Measurements from ENCODE around the gene BEND6. TPM values are rescaled to one million over a fixed set of nuclear protein-coding genes. Genes with fewer than 3 reads are reported as not detected.

Gene BEND6
- polyA plus RNA-seq, 1 of the 3 experiments (the other 2 are of a cell fraction) = 6.9 TPM

DNA sequence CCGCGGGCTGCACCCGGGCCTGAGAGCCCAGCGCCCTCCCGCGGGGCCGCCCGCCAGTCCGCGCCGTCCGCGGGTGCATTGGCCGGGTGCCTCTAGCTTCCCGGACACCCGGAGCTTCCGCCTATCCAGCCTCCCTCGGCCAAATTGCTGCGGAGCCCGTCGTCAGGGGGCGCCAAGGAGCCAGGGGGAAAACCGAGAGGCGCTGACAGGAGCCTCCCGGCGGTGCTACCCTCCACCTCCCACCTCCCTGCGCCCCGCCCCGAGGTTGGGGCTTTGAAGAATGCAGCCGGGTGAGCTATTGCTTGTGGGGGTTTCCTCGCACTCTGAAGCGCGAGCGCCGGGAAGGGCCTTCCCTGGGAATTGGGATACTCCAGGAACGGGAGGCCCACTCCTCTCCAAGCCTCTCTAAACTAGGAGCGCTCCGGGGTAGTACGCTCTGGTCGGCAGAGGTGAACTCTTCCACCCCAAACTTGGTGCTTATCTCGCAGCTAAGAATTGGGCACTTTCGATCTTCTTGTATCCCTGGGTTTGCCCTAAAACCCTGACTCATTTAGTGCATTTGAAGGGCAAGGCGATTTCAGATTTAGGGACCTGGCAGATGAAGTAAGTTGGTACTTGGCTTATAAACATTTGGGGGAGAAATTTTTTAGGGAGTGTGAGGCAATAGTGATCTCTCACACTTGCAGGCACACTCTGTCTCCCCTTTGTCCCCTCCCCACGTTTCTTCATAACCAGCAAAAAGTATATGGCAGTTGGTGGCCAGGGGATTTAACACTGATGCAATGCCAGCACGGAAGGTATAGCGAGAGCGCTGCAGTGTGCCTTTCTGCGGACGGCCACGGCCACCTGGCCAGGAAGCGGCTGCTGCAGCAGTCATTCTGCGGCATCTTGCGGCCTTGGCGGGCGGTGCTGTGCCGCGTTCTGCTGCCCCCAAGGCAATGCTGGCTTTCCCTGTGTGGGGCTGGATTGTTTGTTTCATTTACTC, 556 bp downstream of the BEND6 start:
- H2AFZ ChIP-seq (ENCODE audit: low read depth) = peak overlapping the region; percentile 81
- peak; percentile 67 for DNase-seq
- ChIA-PET POLR2A (no interaction called here), CTCF (interaction anchor here (0.6 to 7.3 kb wide), 34 partner anchors 9 to 361 kb away, joined by 3 to 76 read pairs (median 4); partner anchors contain the start of gene PRIM2)
- 3% methylated on average over 19 of the region's 57 CpGs for WGBS (ENCODE audit: low lambda C conversion rate)
- no peaks in the 10 kb centered on the region for H3K9me3 ChIP-seq
- peaks cover 8 to 23% of the 10 kb centered on the region in 2 experiments for H3K36me3 ChIP-seq (replicated peaks in 1 of 2; ENCODE audit: control insufficient read depth in 1 of 2, insufficient read depth in 2 of 2, low read length in 1 of 2)
- H3K4me1 ChIP-seq (ENCODE audit: control insufficient read depth in 1 of 2, insufficient read depth in 2 of 2, low read depth in 1 of 2, low read length in 1 of 2) = peaks cover 7 to 48% of the 10 kb centered on the region in 2 experiments
- H3K27ac ChIP-seq (ENCODE audit: low read depth in 2 of 2, low read length in 1 of 2) = peak overlapping the region; percentile 76 to 84
- H3K9ac ChIP-seq = peak overlapping the region; percentile 72
- H4K20me1 ChIP-seq (ENCODE audit: insufficient read depth) = no peaks in the 10 kb centered on the region; the same call in 1 of the 2 replicates
- H3K4me3 ChIP-seq (ENCODE audit: low read depth in 2 of 2, low read length in 1 of 2) = peak overlapping the region; percentile 76 to 92
- H3K79me2 ChIP-seq (ENCODE audit: insufficient read depth) = peaks cover 56% of the 10 kb centered on the region
- H3K27me3 ChIP-seq (ENCODE audit: insufficient read depth) = no peaks in the 10 kb centered on the region
- H3K4me2 ChIP-seq = peak overlapping the region; percentile 77
- H3F3A ChIP-seq (replicated peaks; ENCODE audit: insufficient read depth) = peaks cover 47% of the 10 kb centered on the region
- TF ChIP-seq RCOR1 (IDR thresholded peaks at IDR 0.05; ENCODE audit: low read length) (peak; percentile 69), TEAD4 (IDR thresholded peaks at IDR 0.05; ENCODE audit: borderline replicate concordance, insufficient read depth) (peak; percentile 32; the same call in 1 of the 2 replicates), FOXM1 (IDR thresholded peaks at IDR 0.05; ENCODE audit: low read depth) (peak; percentile 70), TAF1 (IDR thresholded peaks at IDR 0.05; ENCODE audit: borderline replicate concordance, low read depth, low read length) (peak; percentile 61; the same call in 1 of the 2 replicates), YY1 (IDR thresholded peaks at IDR 0.05; ENCODE audit: low read depth) (peak; percentile 31; the same call in 1 of the 2 replicates), SIN3A (IDR thresholded peaks at IDR 0.05; ENCODE audit: borderline replicate concordance, low read depth, low read length) (peak; percentile 89; the same call in 1 of the 2 replicates), TCF12 (IDR thresholded peaks at IDR 0.05) (peak; percentile 38; the same call in 1 of the 2 replicates), FOSL2 (IDR thresholded peaks at IDR 0.05; ENCODE audit: borderline replicate concordance, low read depth) (no peak; the same call in 1 of the 2 replicates), CHD2 (IDR thresholded peaks at IDR 0.05; ENCODE audit: low read length, partially characterized antibody) (peak; percentile 35), USF2 (IDR thresholded peaks at IDR 0.05; ENCODE audit: borderline replicate concordance, low read depth, low read length) (no peak), RXRA (IDR thresholded peaks at IDR 0.05; ENCODE audit: borderline replicate concordance, low read depth) (peak; percentile 52; the same call in 1 of the 2 replicates), GATA2 (CRISPR knock-in tag; IDR thresholded peaks at IDR 0.05) (no peak), GABPA (IDR thresholded peaks at IDR 0.05; ENCODE audit: low read depth) (no peak), ELF1 (IDR thresholded peaks at IDR 0.05) (peak; percentile 83), CTCF (IDR thresholded peaks at IDR 0.05) (peak; percentile 87), EP300 (IDR thresholded peaks at IDR 0.05; ENCODE audit: borderline replicate concordance in 1 of 2, low read depth in 1 of 2, low read length in 1 of 2) (peak in 1 of 2 experiments; percentile 68; a peak in 1 of 4 replicates), NFIC (IDR thresholded peaks at IDR 0.05; ENCODE audit: borderline replicate concordance) (peak; percentile 67), MXI1 (IDR thresholded peaks at IDR 0.05; ENCODE audit: low read depth, low read length) (peak; percentile 39; the same call in 1 of the 2 replicates), POLR2AphosphoS5 (IDR thresholded peaks at IDR 0.05; ENCODE audit: low read depth, low read length) (no peak), SMC3 (IDR thresholded peaks at IDR 0.05; ENCODE audit: low read depth, low read length) (peak; percentile 58), PBX3 (IDR thresholded peaks at IDR 0.05) (peak; percentile 64), RAD21 (IDR thresholded peaks at IDR 0.05; ENCODE audit: low read length) (peak; percentile 79)
- TF ChIP-seq, protein P1, sequence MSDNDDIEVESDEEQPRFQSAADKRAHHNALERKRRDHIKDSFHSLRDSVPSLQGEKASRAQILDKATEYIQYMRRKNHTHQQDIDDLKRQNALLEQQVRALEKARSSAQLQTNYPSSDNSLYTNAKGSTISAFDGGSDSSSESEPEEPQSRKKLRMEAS (IDR thresholded peaks at IDR 0.05; ENCODE audit: low read depth) = peak; percentile 83
- no peaks in the 10 kb centered on the region for H3K9me2 ChIP-seq
